ENCODE results near the gene A4GALT. TPM values are rescaled to one million over a fixed set of nuclear protein-coding genes. Genes with fewer than 3 reads are reported as not detected.

The A4GALT gene
- total RNA-seq, 2 experiments from 2014 or later: 56.0 to 61.5 TPM

GRCh38 chr22:42685941-42686653 is 34.6 kb downstream of the A4GALT start:
- Histone ChIP-seq H3K79me2 (ENCODE audit: insufficient read depth, low read depth, low read length) (peaks cover 3% of the 10 kb centered on the region; the same call in 1 of the 2 replicates), H3K4me1 (ENCODE audit: insufficient read depth, low read length, poor library complexity, severe bottlenecking) (peaks cover 14% of the 10 kb centered on the region), H2AFZ (ENCODE audit: low read length) (no peak overlapping the region), H3K36me3 (ENCODE audit: insufficient read depth, low read length) (peaks cover 30% of the 10 kb centered on the region), H3K27ac (ENCODE audit: low read depth, low read length, poor library complexity, severe bottlenecking) (no peak overlapping the region), H3K4me2 (ENCODE audit: low read length) (no peak overlapping the region), H3K9me2 (ENCODE audit: insufficient read depth, low read length) (no peaks in the 10 kb centered on the region), H3K4me3 (ENCODE audit: low read depth, low read length, poor library complexity, severe bottlenecking) (no peak overlapping the region), H3K9me3 (ENCODE audit: low read length) (no peaks in the 10 kb centered on the region), H4K20me1 (ENCODE audit: insufficient read depth, low read length) (no peaks in the 10 kb centered on the region)
- BruUV-seq (replicated peaks): no TSS peak
- TF ChIP-seq CTCF (conservative IDR thresholded peaks at IDR 0.05; ENCODE audit: low read length) (no peak), EZH2phosphoT487 (IDR thresholded peaks at IDR 0.05; ENCODE audit: borderline replicate concordance, low read depth, low read length) (no peak)
- POLR2A ChIA-PET: interaction anchor here (0.5 kb wide), 1 partner anchor 106 kb away, joined by 4 read pairs; no protein-coding TSS in a partner anchor
- intact Hi-C loops (cut with micrococcal nuclease; ENCODE audit: unreplicated experiment): no loop called here
- CTCF ChIA-PET (ENCODE audit: unreplicated experiment): no interaction called here
- no peak for DNase-seq (ENCODE audit: low spot score)

- Histone ChIP-seq H3K36me3 (ENCODE audit: insufficient read depth, low read length) (peaks cover 17% of the 10 kb centered on the region), H3K4me3 (ENCODE audit: low read depth, low read length, poor library complexity, severe bottlenecking) (no peak overlapping the region), H2AFZ (ENCODE audit: low read length) (no peak overlapping the region), H3K9me2 (ENCODE audit: insufficient read depth, low read length) (no peaks in the 10 kb centered on the region), H4K20me1 (ENCODE audit: insufficient read depth, low read length) (no peaks in the 10 kb centered on the region), H3K4me2 (ENCODE audit: low read length) (no peak overlapping the region), H3K9me3 (ENCODE audit: low read length) (no peaks in the 10 kb centered on the region), H3K79me2 (ENCODE audit: insufficient read depth, low read depth, low read length) (no peaks in the 10 kb centered on the region), H3K4me1 (ENCODE audit: insufficient read depth, low read length, poor library complexity, severe bottlenecking) (peaks cover 11% of the 10 kb centered on the region), H3K27ac (ENCODE audit: low read depth, low read length, poor library complexity, severe bottlenecking) (no peak overlapping the region)
- TF ChIP-seq CTCF (conservative IDR thresholded peaks at IDR 0.05; ENCODE audit: low read length) (no peak), EZH2phosphoT487 (IDR thresholded peaks at IDR 0.05; ENCODE audit: borderline replicate concordance, low read depth, low read length) (no peak)
- CTCF ChIA-PET (ENCODE audit: unreplicated experiment): no interaction called here
- POLR2A ChIA-PET: no interaction called here
- no TSS peak for BruUV-seq (replicated peaks)
- DNase-seq (ENCODE audit: low spot score): no peak
- intact Hi-C loops (cut with micrococcal nuclease; ENCODE audit: unreplicated experiment): no loop called here
Measured at GRCh38 chr22:42684462-42685195, 36.0 kb downstream of the A4GALT start.

All from OCI-LY7 (cell line).